Osteoblast (primary cell): ENCODE data around the gene SMIM45.
A peak's percentile ranks its signal among the peaks of the same experiment; 100 is the strongest.

Experiments used
- DNase-seq: peaks from one replicate; pipeline ENCODE4 v3.0.0; 2011; ENCODE audit warnings: low spot score, mixed read lengths; ENCODE audit not compliant: insufficient read length; ENCODE audit errors: missing footprints
- H2AFZ ChIP-seq: 2 replicates; pipeline ENCODE4 v1.6.0; 2011; ENCODE audit warnings: mild to moderate bottlenecking, low read length
- H3K27ac ChIP-seq: 2 replicates; pipeline ENCODE4 v1.5.1; 2011; ENCODE audit warnings: mild to moderate bottlenecking, low read depth, low read length, moderate library complexity
- H3K27me3 ChIP-seq: 2 replicates; pipeline ENCODE4 v1.6.0; 2012; ENCODE audit warnings: mild to moderate bottlenecking, control low read depth, inconsistent platforms, low read length, moderate library complexity; ENCODE audit not compliant: insufficient read depth
- H3K36me3 ChIP-seq: 2 replicates; pipeline ENCODE4 v1.5.1; 2011; ENCODE audit warnings: mild to moderate bottlenecking, low read length, control low read depth, moderate library complexity; ENCODE audit not compliant: insufficient read depth
- H3K4me1 ChIP-seq: 2 replicates; pipeline ENCODE4 v1.5.1; 2011; ENCODE audit warnings: mild to moderate bottlenecking, low read length, control low read depth, moderate library complexity; ENCODE audit not compliant: insufficient read depth
- H3K4me2 ChIP-seq: 2 replicates; pipeline ENCODE4 v1.6.0; 2011; ENCODE audit warnings: mild to moderate bottlenecking, low read length; ENCODE audit not compliant: insufficient read depth
- H3K4me3 ChIP-seq: fragments of 200-600 bp; sonication (generic); 3 replicates; pipeline ENCODE4 v1.5.1; 2012; ENCODE audit warnings: mild to moderate bottlenecking, low read length, inconsistent platforms; ENCODE audit not compliant: insufficient read depth
- H3K79me2 ChIP-seq: 2 replicates; pipeline ENCODE4 v1.6.0; 2012; ENCODE audit warnings: mild to moderate bottlenecking, low read length, control low read depth, inconsistent platforms; ENCODE audit not compliant: insufficient read depth
- H3K9me3 ChIP-seq: 2 replicates; pipeline ENCODE4 v1.5.1; 2011; ENCODE audit warnings: low read depth, low read length, control low read depth
- H4K20me1 ChIP-seq: 2 replicates; pipeline ENCODE4 v1.6.0; 2012; ENCODE audit warnings: mild to moderate bottlenecking, low read length, control low read depth; ENCODE audit not compliant: insufficient read depth
- TF ChIP-seq, protein P1 (sequence below): IDR thresholded peaks from 2 replicates; pipeline ENCODE4 v1.5.1; 2011; ENCODE audit warnings: mild to moderate bottlenecking, low read depth, low read length, moderate library complexity; ENCODE audit errors: extremely low read depth

SMIM45 gene

DNA sequence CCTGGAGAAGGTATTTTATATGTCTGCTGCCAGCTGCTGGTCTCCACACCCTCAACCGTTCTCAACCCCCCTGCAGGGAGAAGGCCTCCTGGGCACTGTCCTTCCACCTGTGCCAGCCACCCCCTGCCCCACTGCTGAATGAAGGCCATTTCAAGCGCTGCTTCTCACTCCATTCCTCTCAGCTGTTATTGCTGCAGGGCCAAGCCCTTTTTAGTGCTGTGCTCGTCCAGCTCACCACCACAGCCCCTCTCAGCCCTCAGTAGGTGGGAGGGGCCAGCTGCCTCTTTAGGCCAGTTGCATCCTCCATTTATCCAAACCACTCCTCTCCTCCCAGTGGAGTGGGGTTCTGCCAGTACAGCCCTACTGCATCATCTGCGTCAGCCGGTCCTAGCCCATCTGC is 44.9 kb downstream of the SMIM45 start:
- Histone ChIP-seq H3K4me1 (no peaks in the 10 kb centered on the region), H4K20me1 (no peaks in the 10 kb centered on the region), H3K79me2 (no peaks in the 10 kb centered on the region), H3K9me3 (no peaks in the 10 kb centered on the region), H3K36me3 (no peaks in the 10 kb centered on the region), H2AFZ (no peak overlapping the region), H3K4me3 (no peak overlapping the region), H3K27me3 (peaks cover 8% of the 10 kb centered on the region), H3K4me2 (no peak overlapping the region), H3K27ac (no peak overlapping the region)
- DNase-seq: no peak
- TF ChIP-seq, protein P1, sequence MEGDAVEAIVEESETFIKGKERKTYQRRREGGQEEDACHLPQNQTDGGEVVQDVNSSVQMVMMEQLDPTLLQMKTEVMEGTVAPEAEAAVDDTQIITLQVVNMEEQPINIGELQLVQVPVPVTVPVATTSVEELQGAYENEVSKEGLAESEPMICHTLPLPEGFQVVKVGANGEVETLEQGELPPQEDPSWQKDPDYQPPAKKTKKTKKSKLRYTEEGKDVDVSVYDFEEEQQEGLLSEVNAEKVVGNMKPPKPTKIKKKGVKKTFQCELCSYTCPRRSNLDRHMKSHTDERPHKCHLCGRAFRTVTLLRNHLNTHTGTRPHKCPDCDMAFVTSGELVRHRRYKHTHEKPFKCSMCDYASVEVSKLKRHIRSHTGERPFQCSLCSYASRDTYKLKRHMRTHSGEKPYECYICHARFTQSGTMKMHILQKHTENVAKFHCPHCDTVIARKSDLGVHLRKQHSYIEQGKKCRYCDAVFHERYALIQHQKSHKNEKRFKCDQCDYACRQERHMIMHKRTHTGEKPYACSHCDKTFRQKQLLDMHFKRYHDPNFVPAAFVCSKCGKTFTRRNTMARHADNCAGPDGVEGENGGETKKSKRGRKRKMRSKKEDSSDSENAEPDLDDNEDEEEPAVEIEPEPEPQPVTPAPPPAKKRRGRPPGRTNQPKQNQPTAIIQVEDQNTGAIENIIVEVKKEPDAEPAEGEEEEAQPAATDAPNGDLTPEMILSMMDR: no peak

DNA sequence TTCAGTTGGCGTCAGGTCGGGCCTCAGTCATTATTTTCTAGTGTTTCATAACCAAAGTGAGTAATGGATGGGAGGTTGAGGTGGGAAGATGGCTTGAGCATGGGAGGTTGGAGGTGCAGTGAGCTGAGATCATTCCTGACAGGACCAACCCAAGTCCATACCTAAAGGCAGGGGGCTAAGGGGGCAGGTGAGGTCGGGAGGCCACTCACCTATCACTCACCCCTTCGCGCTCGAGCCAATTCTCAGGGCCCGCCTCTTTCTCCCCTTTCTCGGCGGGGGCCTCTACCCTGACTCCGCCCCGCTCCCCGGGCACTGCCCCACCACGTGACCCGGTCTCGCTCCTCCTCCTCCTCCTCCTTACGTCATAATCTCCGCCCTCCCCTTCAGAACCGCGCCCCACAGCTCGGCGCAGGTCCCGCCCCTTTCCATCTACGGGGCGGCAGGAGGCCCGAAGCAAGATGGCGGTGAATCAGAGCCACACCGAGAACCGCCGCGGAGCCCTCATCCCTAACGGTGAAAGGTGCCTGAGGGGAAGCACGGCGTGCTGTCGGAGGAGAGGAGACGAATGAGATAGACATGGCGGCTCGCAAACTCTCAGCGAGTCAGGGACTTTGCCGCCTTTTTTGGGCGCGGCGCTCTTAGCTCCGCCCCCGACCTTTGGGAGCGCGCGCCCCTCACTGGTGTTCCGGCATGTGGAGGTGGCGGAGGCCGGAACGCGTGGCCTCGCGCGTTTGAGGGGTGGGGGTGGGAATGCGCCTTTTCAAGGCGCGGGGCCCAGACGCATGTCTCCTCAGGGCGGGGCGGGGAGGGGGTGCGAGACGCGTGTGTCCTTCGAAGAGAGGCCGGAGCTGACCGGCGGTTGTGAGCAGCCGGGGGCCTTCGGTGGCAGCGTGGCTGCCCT is 46.7 kb downstream of the SMIM45 start, which contains the start of gene WBP2NL:
Gene WBP2NL, plus strand, starts transcription at position 428 of the 901 bp plus-strand sequence. Its CDS starts 31 bp downstream, at position 459.
- H4K20me1 ChIP-seq: no peaks in the 10 kb centered on the region
- H3K4me1 ChIP-seq: no peaks in the 10 kb centered on the region
- peak within 1 kb of the TSS; percentile 93 for H2AFZ ChIP-seq
- H3K27me3 ChIP-seq: peaks cover 8% of the 10 kb centered on the region
- no peaks in the 10 kb centered on the region for H3K79me2 ChIP-seq
- no peak within 1 kb of the TSS for H3K27ac ChIP-seq
- TF ChIP-seq, protein P1: no peak
- H3K4me2 ChIP-seq: peak within 1 kb of the TSS; percentile 60
- H3K4me3 ChIP-seq: peak within 1 kb of the TSS; percentile 76
- H3K9me3 ChIP-seq: no peaks in the 10 kb centered on the region
- H3K36me3 ChIP-seq: no peaks in the 10 kb centered on the region
- peak; percentile 95 for DNase-seq

DNA sequence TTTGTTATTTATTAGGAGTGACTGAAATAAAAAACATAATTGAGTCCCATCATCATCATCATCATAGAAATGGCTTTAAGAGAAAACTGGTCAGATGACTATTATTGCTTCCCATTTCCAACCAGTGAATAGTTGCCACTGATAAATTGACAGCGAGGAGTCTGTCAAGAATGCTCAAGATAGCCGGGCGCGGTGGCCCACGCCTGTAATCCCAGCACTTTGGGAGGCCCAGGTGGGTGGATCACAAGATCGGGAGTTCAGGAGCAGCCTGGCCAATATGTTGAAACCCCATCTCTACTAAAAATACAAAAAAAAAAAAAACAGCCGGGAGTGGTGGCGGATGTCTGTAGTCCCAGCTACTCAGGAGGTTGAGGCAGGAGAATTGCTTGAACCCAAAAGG is 48.5 kb downstream of the SMIM45 start:
- Histone ChIP-seq H3K4me3 (no peak overlapping the region), H3K4me2 (no peak overlapping the region), H4K20me1 (no peaks in the 10 kb centered on the region), H3K36me3 (no peaks in the 10 kb centered on the region), H3K79me2 (no peaks in the 10 kb centered on the region), H3K27me3 (peaks cover 5% of the 10 kb centered on the region), H3K27ac (no peak overlapping the region), H3K4me1 (no peaks in the 10 kb centered on the region), H3K9me3 (no peaks in the 10 kb centered on the region), H2AFZ (no peak overlapping the region)
- no peak for DNase-seq
- TF ChIP-seq, protein P1: no peak

DNA sequence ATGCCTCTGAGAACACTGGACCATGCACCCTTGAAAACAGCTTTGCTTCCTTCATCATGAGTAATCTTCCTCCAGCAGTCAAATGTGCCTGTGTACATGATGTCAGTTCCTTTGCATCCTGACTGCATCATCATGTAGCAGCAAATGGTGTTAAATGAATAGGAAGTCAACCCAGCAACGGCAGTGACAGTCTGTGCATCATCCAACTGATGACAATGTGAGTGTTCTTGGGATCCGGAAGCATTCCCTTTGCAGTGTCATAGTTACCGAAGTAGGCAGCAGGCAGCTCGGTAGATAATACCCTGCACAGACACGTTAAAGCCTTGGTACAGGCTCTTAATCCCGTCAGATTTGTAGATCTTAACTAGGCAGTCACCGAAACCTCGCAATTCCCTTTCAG is 49.2 kb downstream of the SMIM45 start:
- no peaks in the 10 kb centered on the region for H3K9me3 ChIP-seq
- H3K36me3 ChIP-seq: no peaks in the 10 kb centered on the region
- H3K27ac ChIP-seq: no peak overlapping the region
- H3K4me3 ChIP-seq: no peak overlapping the region
- no peak overlapping the region for H2AFZ ChIP-seq
- TF ChIP-seq, protein P1: no peak
- H3K4me2 ChIP-seq: no peak overlapping the region
- H4K20me1 ChIP-seq: no peaks in the 10 kb centered on the region
- no peak for DNase-seq
- H3K79me2 ChIP-seq: no peaks in the 10 kb centered on the region
- no peaks in the 10 kb centered on the region for H3K4me1 ChIP-seq
- H3K27me3 ChIP-seq: peaks cover 5% of the 10 kb centered on the region
